Muscle layer of colon (tissue), 2 donors: ENCODE data around the gene RGS4.

Experiments
- H3K27ac ChIP-seq: one replicate; pipeline ENCODE4 v1.7.0; 2013; ENCODE audit warnings: low read depth, mild to moderate bottlenecking, low read length, moderate library complexity
- H3K27me3 ChIP-seq, 2 donors: one replicate each; pipeline ENCODE4 v1.7.0; 2013; ENCODE audit warnings: low read length in 2 of 2, mild to moderate bottlenecking in 2 of 2; ENCODE audit not compliant: insufficient read depth in 2 of 2, control insufficient read depth in 1 of 2
- H3K36me3 ChIP-seq: one replicate; pipeline ENCODE4 v1.7.0; 2013; ENCODE audit warnings: mild to moderate bottlenecking, low read length; ENCODE audit not compliant: insufficient read depth
- H3K4me1 ChIP-seq: one replicate; pipeline ENCODE4 v1.7.0; 2013; ENCODE audit warnings: mild to moderate bottlenecking, low read length; ENCODE audit not compliant: insufficient read depth
- H3K4me3 ChIP-seq, 2 donors: one replicate each; pipeline ENCODE4 v1.7.0; 2013; ENCODE audit warnings: low read length in 2 of 2, low read depth in 1 of 2, mild to moderate bottlenecking in 1 of 2, moderate library complexity in 1 of 2
- H3K9ac ChIP-seq: one replicate; pipeline ENCODE4 v1.7.0; 2013; ENCODE audit warnings: low read length
- H3K9me3 ChIP-seq: one replicate; pipeline ENCODE4 v1.7.0; 2013; ENCODE audit warnings: mild to moderate bottlenecking, low read length
- donor health status: abdominal sarcoma.
- donor health status: Adenocarcinoma of cecum.

RGS4 gene

DNA sequence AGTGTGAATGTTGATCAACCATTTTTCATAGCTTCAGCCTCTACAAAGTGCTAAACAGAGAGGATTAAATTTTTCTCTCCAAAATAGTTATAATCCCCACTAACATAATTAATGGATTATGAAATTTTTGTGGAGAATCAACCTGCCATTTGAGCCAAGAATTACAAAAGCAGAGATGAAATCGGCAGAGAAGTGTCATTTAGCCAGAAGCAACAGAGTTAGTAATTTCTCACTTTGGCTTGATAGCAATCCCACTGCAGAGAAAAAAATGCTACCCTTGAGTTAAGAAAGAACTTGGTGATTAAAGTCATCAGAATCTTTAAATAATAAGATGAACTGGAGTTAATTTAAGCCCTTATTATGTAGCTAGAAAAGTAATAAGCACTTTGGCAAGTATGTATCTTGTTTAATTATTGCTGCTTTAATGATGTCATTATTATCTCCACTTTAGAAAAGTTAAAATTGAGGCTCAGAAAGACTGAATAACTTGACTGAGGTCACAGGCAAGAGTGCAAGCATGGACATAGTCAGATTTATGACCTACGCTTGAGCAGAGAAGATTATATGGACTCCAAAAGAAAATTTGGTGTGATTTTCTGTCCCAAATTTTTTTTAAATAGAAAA, 37.3 kb downstream of the RGS4 start:
- H3K4me3 ChIP-seq: no peak overlapping the region
- H3K9me3 ChIP-seq: no peaks in the 10 kb centered on the region
- H3K27me3 ChIP-seq: no peaks in the 10 kb centered on the region
- no peak overlapping the region for H3K9ac ChIP-seq
- no peaks in the 10 kb centered on the region for H3K36me3 ChIP-seq
- no peak overlapping the region for H3K27ac ChIP-seq
- H3K4me1 ChIP-seq: peaks cover 21% of the 10 kb centered on the region

DNA sequence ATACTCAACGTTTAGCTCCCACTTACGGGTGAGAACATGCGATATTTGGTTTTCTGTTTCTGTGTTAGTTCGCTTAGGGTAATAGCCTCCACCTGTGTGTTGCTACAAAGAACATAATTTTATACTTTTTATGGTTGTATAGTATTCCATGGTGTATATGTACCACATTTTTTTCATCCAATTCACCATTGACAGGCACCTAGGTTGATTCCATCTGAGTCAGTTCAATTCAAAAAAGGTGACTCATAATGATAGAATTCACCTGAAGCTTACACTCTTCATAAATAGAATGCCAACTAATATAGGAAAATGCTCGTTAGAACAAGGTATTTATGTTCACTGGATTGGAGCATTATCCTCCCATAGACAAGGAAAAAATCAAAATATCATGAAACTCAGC, 38.5 kb downstream of the RGS4 start:
- Histone ChIP-seq H3K27ac (no peak overlapping the region), H3K4me3 (no peak overlapping the region), H3K9ac (no peak overlapping the region), H3K9me3 (no peaks in the 10 kb centered on the region), H3K27me3 (no peaks in the 10 kb centered on the region), H3K4me1 (peaks cover 21% of the 10 kb centered on the region), H3K36me3 (no peaks in the 10 kb centered on the region)

DNA sequence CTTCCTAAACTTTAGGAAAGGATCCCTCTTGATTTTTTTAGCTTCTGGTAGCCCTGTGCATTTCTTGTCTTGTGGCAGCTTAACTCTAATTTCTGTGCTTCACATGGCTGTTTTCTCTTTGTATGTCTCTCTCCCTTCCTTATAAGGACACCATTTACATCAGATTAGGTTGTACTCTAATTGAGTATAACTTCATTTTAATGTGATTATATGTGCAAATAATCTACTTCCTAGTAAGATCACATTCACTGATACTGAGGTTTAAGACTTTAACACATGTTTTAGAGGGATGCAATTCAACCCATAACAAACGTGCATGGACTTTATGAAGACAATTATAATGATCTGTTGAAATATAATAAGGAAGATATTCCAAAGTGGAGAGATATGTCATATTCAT, 46.7 kb downstream of the RGS4 start:
- Histone ChIP-seq H3K9me3 (no peaks in the 10 kb centered on the region), H3K9ac (no peak overlapping the region), H3K36me3 (no peaks in the 10 kb centered on the region), H3K27ac (no peak overlapping the region), H3K27me3 (no peaks in the 10 kb centered on the region), H3K4me3 (no peak overlapping the region), H3K4me1 (no peaks in the 10 kb centered on the region)

DNA sequence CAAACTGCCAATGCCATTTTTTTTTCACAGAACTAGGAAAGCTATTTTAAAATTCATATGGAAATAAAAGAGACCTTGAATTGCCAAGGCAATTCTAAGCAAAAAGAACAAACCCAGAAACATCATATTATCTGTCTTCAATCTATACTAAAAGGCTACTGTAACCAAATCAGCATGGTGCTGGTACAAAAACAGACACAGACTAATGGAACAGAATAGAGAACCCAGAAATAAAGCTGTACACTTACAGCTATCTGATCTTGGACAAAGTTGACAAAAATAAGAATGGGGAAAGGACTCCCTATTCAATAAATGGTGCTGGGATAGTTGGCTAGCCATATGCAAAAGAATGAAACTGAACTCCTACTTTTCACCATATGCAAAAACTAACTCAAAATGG, 50.5 kb downstream of the RGS4 start:
- no peak overlapping the region for H3K9ac ChIP-seq
- H3K9me3 ChIP-seq: no peaks in the 10 kb centered on the region
- no peaks in the 10 kb centered on the region for H3K36me3 ChIP-seq
- no peaks in the 10 kb centered on the region for H3K4me1 ChIP-seq
- no peaks in the 10 kb centered on the region for H3K27me3 ChIP-seq
- H3K27ac ChIP-seq: no peak overlapping the region
- H3K4me3 ChIP-seq: no peak overlapping the region

DNA sequence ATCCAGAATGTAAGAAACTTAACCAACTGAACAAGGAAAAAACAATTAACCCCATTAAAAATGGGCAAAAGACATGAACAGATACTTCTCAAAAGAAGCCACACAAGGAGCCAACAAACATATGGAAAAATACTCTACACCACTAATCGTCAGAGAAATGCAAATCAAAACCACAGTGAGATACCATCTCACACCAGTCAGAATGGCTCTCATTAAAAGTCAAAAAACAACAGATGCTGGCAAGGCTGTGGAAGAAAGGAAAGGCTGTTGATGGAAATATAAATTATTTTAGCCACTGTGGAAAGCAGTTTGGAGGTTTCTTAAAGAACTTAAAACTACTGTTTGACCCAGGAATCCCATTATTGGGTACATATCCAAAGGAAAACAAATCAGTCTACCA, 51.2 kb downstream of the RGS4 start:
- Histone ChIP-seq H3K27me3 (no peaks in the 10 kb centered on the region), H3K27ac (no peak overlapping the region), H3K9ac (no peak overlapping the region), H3K4me3 (no peak overlapping the region), H3K9me3 (no peaks in the 10 kb centered on the region), H3K4me1 (no peaks in the 10 kb centered on the region), H3K36me3 (no peaks in the 10 kb centered on the region)

DNA sequence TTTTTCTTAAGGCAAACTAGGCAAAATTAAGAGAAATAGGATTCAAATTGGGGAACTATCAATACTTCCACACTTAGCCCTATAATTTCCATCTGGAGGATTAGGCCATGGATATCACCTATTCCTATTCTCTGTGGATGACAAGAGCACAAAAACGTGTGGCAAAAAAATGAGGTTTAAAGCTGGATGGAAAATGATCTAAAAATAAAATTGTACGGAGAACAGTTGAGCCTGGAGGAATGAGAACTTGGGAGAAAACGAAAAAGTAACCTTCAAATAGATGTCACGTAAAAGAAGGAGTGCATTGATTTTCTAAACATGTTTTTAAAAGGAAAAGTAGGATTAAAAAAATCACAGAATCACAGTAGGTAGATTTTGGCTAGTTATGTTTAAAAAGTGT, 55.7 kb downstream of the RGS4 start:
- Histone ChIP-seq H3K27me3 (no peaks in the 10 kb centered on the region), H3K4me3 (no peak overlapping the region), H3K9ac (no peak overlapping the region), H3K27ac (no peak overlapping the region), H3K36me3 (no peaks in the 10 kb centered on the region), H3K9me3 (no peaks in the 10 kb centered on the region), H3K4me1 (peaks cover 10% of the 10 kb centered on the region)
